GM19328 (cell line): Measurements from ENCODE around the gene CCDC196.

ENCODE experiments used
- ATAC-seq: cut with Tn5 transposase; IDR thresholded peaks from one replicate; pipeline ENCODE4 v1.9.1; 2021; ENCODE audit warnings: mild to moderate bottlenecking, moderate library complexity; ENCODE audit not compliant: unreplicated experiment

CCDC196 gene

DNA sequence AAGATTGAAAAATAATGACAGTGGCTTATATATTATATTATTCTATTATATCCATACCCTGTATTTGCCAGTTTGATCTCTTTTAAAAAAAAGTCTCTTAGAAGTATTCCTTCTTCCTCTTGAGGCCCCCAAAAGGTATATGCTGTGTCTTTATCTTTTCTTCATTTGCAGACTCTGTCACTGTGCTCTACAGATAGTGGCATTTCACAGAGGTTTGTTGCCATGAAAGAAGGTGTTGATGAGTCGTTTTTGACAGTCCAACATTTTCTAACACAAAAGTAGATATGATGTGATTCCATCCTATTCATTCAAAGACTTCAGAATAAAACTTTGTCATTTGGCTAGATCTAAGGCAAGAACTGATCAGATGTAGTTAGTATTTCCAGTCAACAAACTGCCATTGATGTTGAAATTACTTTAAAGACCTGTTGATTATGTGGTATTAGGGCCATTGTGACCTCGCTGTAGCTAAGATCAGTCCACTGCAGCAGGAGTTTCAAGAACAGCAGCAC, at the start of gene CCDC196:
CCDC196 (plus strand) TSS at position 462 of the 512 bp plus-strand sequence. CDS start 132 bp downstream, outside the sequence.
- no peak for ATAC-seq

DNA sequence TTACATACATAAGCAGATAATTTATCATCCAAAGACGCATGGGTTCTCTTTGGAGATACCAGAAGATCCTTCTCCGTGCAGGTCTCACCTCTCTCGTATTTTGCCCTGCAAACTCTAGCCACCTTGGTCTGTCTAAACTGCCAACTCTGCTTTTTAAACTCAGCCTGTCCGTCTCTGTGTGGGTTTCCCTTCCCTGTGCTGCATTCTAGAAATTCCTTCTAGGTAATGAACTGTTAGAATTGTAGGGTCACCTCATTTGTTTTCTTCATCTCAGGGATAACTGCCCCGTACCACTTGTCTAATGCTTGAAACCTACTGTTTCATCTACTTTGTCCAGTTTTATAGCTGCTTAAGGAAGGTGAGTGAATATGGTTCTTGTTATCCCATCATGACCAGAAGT, 45.4 kb upstream of the CCDC196 start:
- no peak for ATAC-seq

DNA sequence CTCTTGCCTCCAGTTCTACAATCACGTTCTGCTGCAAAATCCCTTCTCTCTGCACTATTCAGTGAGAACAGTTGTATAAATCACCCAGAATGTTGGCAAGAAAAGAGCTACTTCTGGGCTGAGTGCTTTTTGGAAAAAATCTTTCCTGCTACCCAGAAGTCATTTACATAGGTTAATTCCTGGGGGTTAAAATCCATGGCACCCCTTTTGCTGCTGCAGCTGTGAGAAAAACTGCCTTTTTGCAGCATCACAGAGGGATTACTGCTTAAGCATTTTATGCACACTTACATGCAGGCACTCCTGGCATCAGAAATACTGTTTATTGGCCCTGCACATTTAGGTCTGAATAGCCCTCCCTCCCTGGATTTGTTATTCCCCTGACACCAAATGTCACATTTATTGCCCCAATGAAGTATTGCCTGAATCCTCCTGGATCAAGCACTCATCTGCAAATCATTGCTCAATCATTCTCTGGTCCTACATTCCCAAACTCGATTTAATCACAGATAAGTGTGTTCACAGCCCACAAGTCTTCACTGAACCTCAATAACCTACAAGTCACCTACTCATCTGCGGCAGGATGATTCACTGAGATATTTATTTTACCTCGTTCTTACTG, 43.1 kb upstream of the CCDC196 start:
- no peak for ATAC-seq

DNA sequence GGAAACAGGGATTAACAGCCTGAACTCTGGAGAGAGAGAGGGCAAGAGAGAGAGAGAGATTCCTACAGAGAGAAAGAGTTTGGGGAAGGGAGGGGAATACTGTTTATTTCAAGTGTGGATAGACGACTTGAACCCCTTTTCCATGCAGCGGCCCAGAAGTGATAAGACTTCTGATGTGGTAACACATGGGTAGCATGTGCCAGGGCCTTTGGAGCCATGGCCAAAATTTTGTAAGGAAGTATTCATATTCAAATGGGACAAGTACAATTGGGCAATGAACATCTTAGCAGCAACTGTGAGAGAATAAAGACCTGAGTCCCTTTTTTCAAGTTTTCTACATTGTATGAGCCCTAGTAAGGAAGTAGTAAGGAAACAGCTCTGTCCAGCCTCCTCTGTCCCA, 42.4 kb upstream of the CCDC196 start:
- no peak for ATAC-seq

DNA sequence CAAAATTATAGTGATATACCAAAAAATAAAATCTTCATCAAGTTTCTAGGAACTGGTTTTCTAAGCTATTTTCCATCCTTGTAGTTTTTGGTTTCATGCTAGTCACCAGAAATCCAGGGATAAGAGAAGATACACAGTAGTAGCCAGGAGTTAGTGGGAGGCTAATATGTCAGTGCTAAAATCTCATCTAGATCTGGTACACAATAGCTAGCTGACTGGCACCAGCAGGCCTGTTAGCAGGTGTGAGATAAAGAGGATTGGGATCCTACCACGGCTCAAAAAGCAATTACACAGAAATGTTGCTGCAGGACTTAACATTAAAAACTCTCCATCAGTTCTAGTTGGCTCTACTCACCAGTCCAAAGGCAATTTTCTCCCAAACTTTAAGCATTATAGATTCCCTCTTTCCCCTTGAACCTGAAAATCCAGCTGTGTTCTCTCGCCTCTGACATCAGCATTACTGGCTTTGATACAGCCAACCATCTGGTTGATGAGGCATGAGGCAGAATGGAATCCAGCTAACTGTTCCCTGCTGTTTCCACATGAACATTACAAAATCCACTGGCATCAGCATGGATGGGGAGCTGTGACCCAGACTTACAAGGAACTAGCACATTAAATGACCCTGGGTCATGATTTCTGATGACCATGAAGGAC, 41.8 kb upstream of the CCDC196 start:
- ATAC-seq: no peak

DNA sequence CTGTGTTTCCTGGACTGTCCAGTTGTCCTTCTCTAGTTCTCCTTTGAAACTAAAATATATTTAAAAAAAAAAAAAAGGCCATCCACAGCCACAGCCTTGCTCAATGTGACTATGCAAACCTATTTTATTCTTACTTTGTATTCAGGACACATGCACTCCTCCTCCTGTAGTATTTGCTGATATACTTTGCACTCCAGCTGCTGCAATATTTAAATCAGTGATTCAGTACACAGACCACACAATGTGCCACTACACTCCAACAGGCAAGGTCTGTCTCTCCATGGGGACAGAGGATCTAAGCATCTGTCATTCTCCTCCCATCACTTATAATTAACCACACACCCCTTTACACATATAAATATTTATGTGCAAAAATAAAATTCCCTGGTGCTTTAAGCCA, 40.2 kb upstream of the CCDC196 start:
- no peak for ATAC-seq

DNA sequence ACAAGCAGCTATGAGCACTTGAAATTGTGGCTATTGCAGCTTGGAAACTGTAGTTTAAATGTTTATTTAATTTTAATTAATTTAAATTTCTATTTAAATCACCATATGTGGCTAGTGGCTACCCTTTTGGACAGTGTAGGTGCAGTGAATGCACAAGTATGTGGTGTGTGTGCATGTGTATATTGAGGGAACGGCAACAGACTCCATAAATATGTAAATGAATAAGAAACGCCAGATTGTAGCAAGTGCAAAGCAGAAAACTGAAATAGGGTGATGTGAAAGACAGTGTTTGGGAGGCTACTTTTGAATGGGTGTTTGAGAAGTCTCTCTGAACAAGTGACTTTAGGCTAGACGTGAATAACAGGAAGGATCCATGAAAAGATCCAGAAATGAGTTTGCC, 32.7 kb upstream of the CCDC196 start:
- no peak for ATAC-seq

DNA sequence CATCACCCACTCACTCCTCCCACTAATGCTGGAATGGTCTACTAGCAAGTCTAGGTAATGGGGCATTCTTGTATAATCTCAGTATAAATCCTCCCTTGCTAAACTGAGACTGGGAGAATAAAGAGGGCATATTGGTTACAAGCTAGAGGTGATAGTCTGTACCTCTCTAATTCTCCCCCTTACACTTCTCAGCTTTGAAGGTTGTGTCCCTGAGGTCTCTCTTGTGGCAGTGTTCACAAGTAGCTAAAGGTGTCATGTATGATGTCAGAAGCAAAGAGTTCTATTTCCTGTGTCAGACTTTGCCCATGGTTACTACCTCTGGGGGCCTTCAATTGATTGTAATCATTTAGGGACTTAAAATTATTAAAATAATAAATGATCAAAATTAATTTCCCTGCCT, 26.6 kb upstream of the CCDC196 start:
- ATAC-seq: no peak

GRCh38 chr14:66464261-66464660, 21.9 kb upstream of the CCDC196 start:
- no peak for ATAC-seq

DNA sequence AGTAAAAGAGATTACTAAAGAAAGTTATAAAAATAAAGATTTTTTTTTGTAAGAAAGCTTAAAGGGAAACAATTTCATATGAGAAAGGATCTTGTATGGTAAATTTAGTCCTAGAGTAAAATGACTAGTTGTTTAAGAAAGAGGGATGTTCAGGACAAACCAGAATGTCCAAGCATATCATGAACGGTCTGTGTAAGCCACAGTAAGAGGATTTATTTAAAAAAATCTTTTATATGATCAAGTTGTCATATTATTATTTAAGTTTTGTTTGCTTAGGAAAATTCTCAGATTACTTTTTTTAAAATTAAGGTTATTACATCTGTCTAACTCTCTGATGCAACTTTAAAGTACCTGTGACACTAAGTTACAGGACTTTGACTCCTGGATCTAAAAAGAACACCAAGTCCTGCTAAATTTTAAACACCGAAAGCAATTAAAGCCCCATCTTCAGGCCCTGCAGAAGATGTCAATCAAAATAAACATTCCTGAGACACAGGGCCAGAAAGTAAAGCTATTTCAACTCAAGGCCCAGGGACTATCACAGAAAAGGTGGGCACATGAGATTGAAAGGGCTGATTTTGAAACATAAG, 17.3 kb upstream of the CCDC196 start:
- ATAC-seq: no peak

DNA sequence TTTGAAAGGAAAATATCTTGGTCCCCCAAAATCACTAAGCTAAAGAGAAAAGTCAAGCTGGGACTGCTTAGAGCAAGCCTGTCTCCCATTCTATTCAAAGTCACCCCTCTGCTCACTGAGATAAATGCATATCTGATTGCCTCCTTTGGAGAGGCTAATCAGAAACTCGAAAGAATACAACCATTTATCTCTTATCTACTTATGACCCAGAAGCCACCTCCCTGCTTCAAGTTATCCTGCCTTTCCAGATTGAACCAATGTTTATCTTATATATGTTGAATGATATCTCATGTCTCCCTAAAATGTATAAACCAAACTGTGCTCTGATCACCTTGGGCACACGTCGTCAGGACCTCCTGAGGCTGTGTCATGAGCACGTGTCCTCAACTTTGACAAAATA, 14.6 kb upstream of the CCDC196 start:
- no peak for ATAC-seq

- ATAC-seq: no peak
Observed at GRCh38 chr14:66472251-66472650, 13.9 kb upstream of the CCDC196 start.

DNA sequence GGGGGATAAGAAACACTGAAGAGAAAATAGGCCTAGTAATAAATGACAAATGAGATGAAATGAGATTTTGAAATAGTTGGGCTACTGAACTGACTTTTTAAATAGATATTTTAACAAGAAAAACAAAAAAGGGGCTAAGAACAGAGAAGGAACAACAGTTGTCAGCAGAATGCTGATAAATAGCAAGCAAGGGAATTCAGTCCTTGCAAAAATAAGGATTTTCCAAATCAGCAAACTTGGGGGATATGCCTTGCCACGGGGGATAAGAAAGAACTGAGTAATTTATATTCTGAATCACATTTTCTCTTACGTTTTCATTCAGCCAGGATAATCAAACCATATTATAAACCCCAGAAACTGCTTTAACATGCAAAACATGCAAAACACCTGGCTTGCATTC, 12.9 kb upstream of the CCDC196 start:
- ATAC-seq: no peak

GRCh38 chr14:66476964-66477363, 9.2 kb upstream of the CCDC196 start:
- ATAC-seq: no peak

- ATAC-seq: no peak
Observed at GRCh38 chr14:66477567-66477966, 8.6 kb upstream of the CCDC196 start.

DNA sequence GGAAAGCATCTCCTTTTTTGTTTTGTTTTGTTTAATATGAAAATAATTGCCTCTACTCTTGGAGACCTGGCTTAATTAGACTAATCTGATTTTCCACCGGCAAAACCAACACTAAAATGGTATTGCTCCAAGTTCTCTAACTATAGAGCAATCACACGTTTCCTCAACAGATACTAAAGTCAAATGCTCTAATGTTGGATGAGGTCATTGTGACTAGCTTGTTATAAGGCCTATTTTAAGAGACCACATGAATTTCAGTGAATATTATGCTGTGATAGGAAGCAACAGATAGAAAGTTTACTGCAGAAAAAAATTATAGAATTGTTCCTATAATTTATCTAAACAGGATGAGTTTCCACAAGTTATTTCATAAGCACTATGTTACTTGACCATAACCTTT, 3.3 kb upstream of the CCDC196 start:
- no peak for ATAC-seq

DNA sequence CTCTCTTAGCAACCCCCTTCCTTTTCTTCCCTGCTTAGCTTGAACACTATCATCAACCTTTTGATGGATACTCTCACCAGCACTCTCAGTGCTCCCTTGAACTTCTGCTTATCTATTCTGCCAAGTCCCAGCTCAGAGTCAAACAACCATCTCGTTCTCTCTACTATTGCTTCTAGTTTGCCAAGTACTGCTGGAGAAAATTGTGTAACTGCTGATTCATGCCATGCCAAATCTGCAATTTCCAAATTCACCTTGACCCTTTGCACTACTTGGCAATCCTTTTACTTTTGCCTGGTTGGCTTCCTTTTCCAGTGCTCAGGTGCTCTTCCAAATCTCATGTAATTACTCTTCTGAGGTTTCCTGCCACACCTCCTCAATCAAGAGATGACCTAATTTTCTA, 2.8 kb upstream of the CCDC196 start:
- no peak for ATAC-seq

DNA sequence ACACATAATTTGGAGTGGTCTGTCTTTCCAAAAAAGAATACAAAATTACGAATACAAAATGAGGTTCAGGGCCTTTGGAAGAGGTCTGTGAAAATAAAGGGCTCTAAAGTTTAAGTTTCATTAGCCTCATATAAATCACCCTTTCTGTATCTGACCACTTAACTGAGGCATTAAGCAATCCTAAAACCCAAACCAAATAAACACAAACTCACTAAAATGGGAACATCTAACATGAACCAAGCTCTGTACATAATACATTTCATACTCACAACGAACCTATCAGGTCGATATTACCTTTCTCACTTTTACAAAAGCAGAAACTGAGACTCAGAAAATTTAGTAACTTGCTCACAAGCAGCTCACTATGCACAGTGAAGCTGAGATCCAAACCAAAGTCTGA, 1.1 kb upstream of the CCDC196 start:
- no peak for ATAC-seq

DNA sequence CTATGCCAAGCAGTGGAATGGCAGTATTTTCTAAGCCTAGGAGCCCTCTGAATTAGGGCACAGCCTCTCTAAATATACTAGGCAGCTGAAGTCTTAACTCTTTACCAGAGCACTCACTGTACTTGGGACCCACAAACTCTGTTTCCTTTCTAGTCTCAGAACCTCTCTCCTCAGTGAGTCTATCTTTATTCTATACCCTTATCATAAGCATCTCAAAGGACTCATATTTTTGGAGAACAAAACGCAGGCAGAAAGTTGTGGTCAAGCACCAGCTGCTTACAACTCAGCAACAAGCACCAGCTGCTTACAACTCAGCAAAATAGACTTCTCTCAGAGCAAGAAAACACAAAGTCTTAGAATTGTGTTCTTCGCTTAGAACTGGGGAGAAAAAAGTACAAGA, 993 bp downstream of the CCDC196 start:
- no peak for ATAC-seq

DNA sequence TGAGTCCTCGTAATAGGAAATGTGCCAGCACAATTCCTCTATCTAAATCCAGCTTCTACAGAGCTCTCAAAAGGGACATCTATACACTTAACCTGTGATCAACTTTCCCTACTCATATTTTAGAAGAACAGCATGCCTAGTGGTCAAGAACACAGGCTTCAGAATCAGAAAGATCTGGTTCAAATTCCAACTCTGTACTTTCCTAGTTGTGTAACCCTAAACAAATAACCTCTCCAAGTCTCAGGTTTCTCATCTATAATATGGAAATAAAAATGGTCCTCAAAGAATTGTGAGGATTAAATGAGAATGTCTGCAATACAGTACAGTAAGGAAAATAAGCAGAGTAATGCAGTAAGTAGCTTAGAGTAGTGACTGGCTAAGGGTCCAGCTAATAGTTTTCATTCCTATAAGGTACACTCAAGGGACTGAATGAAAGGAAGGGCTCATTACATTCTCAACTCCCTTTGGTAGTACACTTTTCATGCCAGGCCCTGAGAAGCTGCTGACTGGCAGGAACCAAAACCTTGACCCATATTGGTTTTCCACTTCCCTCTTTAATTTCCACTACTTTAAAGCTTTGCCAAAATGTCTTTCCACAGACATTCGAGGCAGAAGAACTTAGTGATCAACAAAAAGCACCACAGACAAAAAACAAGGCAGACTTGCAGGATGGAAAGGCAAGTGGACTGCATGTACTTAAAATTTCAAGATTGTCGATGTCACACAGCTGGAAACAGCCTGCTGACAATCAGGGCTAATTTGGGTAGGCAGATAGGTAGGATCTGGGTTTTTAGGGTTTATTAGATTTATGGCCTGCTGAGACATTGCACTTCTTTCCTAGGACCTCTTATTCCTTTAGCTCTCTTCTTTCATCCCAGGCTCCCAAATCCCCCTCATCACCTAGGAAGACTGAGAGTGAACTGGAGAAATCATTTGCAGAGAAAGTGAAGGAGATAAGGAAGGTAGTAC, 4.3 kb downstream of the CCDC196 start:
- no peak for ATAC-seq

DNA sequence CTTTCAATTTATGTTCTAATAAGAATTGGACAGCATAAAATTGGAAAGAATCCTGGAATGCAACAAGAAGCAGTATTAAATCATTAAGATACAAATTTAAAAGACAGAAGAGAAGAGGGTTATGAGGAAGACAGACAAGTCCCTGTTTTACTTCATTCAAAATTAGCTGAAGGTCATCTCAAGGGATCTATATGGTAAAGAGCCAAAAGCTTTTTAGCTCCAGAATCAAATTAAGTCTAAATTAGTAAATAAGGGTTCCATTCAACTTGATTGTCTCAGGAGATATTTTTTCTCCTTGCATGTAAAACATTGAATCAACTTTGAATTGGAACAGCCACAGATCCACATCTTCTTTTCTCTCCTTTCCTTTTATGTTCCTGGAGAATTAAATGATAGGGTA, 7.6 kb downstream of the CCDC196 start:
- no peak for ATAC-seq
